Mucosa of stomach (tissue), 1 donor: Measurements from ENCODE around the gene TJP2.

Experiments
- H3K27me3 ChIP-seq: one replicate; pipeline ENCODE4 v1.7.0; 2013; ENCODE audit warnings: mild to moderate bottlenecking, low read length; ENCODE audit not compliant: control insufficient read depth, insufficient read depth
- H3K36me3 ChIP-seq: one replicate; pipeline ENCODE4 v1.7.0; 2013; ENCODE audit warnings: low read length; ENCODE audit not compliant: control insufficient read depth, insufficient read depth
- H3K4me1 ChIP-seq: one replicate; pipeline ENCODE4 v1.7.0; 2013; ENCODE audit warnings: mild to moderate bottlenecking, low read length; ENCODE audit not compliant: control insufficient read depth, insufficient read depth
- H3K4me3 ChIP-seq: one replicate; pipeline ENCODE4 v1.7.0; 2013; ENCODE audit warnings: low read length
- H3K9ac ChIP-seq: one replicate; pipeline ENCODE4 v1.7.0; 2013; ENCODE audit warnings: mild to moderate bottlenecking, low read length, moderate library complexity
- H3K9me3 ChIP-seq: one replicate; pipeline ENCODE4 v1.7.0; 2013; ENCODE audit warnings: mild to moderate bottlenecking, low read length, moderate library complexity; ENCODE audit not compliant: control insufficient read depth
- donor health status: Pancreatic carcinoma.

The TJP2 gene

DNA sequence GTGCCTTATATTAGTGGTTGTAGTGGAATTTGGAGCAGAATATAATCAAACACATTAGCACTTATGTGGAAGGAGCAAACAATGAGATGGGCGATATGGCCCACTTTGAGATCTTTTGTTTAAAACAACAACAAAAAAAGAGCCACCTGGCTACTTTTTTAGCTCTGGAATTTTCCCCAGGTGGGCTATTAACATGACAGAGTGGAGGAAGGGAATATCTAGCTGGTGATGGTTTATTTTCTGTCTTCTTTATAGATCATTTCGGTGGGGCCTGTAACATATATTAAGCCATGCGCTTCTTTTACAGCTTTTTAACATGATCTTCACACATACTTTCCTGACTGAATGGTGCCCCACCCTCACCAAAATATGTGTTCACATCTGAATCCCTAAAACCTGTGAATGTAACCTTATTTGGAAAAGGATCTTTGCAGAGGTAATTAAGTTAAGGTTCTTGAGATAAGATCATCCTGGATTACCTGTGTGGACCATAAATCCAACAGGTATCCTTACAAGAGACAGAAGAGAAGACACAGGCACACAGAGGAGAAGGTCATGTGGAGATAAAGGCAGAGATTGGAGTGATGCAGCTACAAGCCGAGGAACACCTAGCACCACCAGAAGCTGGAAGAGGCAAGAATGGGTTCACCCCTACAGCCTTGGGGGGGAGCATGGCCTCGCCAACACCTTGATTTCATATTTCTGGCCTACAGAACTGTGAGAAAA is 134.3 kb downstream of the TJP2 start:
- no peak overlapping the region for H3K4me3 ChIP-seq
- H3K27me3 ChIP-seq: no peaks in the 10 kb centered on the region
- H3K4me1 ChIP-seq: no peaks in the 10 kb centered on the region
- H3K9ac ChIP-seq: no peak overlapping the region
- H3K9me3 ChIP-seq: no peaks in the 10 kb centered on the region
- no peaks in the 10 kb centered on the region for H3K36me3 ChIP-seq

DNA sequence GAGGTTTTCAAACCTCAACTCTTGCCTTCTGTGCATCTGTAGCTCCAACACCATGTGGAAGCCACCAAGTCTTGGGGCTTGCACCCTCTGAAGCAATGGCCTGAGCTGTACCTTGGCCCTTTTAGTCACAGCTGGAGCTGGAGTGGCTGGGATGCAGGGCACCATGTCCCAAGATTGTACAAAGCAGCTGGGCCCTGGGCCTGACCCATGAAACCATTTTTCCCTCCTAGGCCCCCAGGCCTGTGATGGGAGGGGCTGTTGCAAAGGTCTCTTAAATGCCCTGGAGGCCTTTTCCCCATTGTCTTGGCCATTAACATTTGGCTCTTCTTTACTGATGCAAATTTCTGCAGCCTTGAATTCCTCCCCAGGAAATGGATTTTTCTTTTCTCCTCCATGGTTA is 139.1 kb downstream of the TJP2 start:
- no peak overlapping the region for H3K4me3 ChIP-seq

DNA sequence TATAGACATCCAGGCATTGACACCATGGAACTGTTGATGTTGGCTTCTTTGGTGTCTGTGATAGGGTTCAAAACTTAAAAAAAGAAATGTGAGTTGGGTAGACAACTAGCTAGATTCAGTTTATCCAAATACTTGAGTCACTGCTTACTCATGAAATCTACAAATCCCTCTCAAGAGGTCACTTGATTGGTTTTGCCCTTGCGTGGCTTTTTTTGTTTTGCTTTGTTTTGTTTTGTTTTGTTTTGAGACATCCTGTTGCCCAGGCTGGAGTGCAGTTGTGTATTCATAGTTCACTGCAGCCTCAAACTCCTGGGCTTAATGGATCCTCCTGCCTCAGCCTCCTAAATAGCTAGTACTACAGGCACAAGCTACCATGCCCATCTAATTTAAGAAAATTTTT is 140.5 kb downstream of the TJP2 start:
- Histone ChIP-seq H3K27me3 (no peaks in the 10 kb centered on the region), H3K9ac (no peak overlapping the region), H3K9me3 (no peaks in the 10 kb centered on the region), H3K36me3 (no peaks in the 10 kb centered on the region), H3K4me1 (no peaks in the 10 kb centered on the region), H3K4me3 (no peak overlapping the region)

More for the DNA sequence above, 139.1 kb downstream of the TJP2 start:
- no peaks in the 10 kb centered on the region for H3K36me3 ChIP-seq
- H3K4me1 ChIP-seq: no peaks in the 10 kb centered on the region
- no peaks in the 10 kb centered on the region for H3K27me3 ChIP-seq
- no peak overlapping the region for H3K9ac ChIP-seq
- H3K9me3 ChIP-seq: no peaks in the 10 kb centered on the region

DNA sequence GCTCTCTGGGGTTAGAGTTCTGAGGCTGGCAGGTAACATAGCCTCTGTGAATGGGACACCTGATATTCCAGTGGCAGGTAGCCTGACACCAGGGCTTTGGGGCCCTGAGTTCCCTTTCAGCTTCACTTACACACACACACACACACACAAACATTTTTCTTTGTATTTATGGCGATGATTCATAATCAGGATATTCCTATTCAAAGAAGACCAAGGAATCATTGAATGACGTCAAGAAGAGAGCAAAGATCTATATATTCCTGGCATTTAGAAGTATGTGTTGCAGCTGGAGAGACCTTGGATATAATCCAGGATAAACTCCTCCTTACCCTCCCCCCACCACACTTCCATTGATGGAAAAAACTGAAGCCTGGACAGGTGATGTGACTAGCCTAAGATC is 143.0 kb downstream of the TJP2 start:
- no peak overlapping the region for H3K9ac ChIP-seq
- no peaks in the 10 kb centered on the region for H3K36me3 ChIP-seq
- H3K9me3 ChIP-seq: no peaks in the 10 kb centered on the region
- peaks cover 4% of the 10 kb centered on the region for H3K4me1 ChIP-seq
- H3K27me3 ChIP-seq: no peaks in the 10 kb centered on the region
- H3K4me3 ChIP-seq: no peak overlapping the region

DNA sequence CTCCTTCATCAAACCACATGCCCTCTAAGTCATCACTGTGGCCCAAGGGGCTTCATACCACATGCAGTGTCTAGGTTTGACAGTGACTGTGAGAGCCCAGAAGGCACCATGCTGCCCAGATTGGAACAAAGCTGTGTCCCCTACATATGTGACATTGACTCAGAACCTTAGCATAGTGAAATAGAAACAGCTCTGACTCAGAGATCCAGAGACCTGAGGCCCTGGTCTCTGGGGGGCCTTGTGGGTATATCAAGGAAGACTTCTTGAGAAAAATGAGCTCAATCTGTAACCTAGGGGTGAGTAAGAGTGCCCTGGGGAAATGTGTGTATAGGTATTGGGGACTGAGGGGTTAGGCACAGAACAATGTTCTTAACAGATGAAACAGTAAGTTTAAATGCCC is 143.8 kb downstream of the TJP2 start:
- no peak overlapping the region for H3K4me3 ChIP-seq

DNA sequence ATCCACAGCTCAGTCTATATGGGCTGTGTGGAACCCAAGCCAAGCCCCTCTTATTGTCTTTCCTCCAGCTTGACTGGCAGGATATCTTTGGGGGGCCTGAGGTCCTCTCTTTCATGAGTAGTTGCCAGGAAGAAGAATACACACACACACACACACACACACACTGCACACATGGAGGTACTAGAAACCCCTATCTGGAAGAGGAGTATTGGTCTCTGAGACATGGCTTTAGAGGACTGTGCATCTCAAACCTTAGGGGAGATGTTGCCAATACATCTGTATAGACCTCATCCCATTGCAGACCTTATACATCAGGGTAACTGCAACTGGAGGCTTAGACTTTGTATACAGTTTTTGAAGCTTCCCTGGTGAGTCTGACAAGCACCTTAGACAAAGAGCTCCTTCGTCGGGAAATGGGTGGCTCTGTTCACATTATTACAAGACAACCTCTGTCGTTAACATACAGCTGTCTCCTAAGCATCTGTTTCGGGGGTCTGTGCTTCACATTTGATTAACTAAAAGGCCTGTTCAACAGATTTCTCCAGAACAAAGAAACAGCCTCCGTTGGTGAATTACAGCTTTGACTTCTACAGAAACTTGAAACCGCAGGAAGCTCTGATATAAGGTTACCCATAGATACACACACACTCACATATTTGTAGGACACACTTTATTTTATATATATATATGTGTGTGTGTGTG is 145.4 kb downstream of the TJP2 start:
- no peaks in the 10 kb centered on the region for H3K36me3 ChIP-seq
- H3K9me3 ChIP-seq: no peaks in the 10 kb centered on the region
- peaks cover 2% of the 10 kb centered on the region for H3K27me3 ChIP-seq
- no peak overlapping the region for H3K9ac ChIP-seq
- peaks cover 4% of the 10 kb centered on the region for H3K4me1 ChIP-seq
- H3K4me3 ChIP-seq: no peak overlapping the region

More for the DNA sequence above, 143.8 kb downstream of the TJP2 start:
- no peaks in the 10 kb centered on the region for H3K9me3 ChIP-seq
- H3K4me1 ChIP-seq: peaks cover 4% of the 10 kb centered on the region
- no peaks in the 10 kb centered on the region for H3K27me3 ChIP-seq
- no peak overlapping the region for H3K9ac ChIP-seq
- no peaks in the 10 kb centered on the region for H3K36me3 ChIP-seq

DNA sequence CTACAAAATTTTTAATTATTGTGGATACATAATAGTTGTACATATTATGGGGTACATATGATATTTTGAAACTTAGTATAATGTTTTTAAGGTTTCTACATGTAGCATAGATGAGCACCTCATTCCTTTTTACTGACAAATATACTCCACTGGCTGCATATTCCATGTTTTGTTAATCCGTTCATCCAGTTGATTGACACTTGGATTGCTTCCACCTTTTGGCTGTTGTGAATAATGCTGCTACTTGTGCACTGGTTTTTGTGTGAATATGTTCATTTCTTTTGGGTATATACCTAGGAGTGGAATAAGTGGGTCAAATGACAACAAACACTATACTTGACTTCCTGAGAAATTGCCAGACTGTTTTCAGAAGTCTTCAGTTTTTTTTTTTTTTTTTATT is 148.2 kb downstream of the TJP2 start:
- Histone ChIP-seq H3K4me3 (no peak overlapping the region), H3K9me3 (no peaks in the 10 kb centered on the region), H3K27me3 (peaks cover 9% of the 10 kb centered on the region), H3K4me1 (peaks cover 12% of the 10 kb centered on the region), H3K36me3 (no peaks in the 10 kb centered on the region), H3K9ac (no peak overlapping the region)

DNA sequence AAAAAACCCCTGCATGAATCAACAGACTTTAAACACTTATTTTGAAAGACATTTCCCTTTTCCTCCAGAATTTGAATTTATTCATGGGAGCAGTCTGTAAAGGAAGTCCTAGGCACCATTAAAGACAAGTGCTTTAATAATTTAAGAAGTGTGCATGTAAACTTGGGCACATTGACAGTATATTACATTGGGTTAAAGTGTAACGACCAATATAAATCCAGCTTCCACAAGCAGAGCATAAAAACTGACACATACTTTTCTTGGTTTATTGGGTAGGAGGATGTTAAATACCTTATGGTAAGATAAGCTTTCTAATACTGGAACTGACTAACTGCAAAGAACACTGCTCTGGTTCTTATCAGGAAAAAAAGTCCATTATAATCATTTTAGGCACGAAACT is 149.8 kb downstream of the TJP2 start:
- Histone ChIP-seq H3K36me3 (no peaks in the 10 kb centered on the region), H3K9me3 (no peaks in the 10 kb centered on the region), H3K9ac (no peak overlapping the region), H3K27me3 (peaks cover 9% of the 10 kb centered on the region), H3K4me3 (no peak overlapping the region), H3K4me1 (peaks cover 12% of the 10 kb centered on the region)
